Amniotic epithelial cell (primary cell): ENCODE measurements around the gene HOXD1.

Source experiments
- DNase-seq: peaks from one replicate; pipeline ENCODE4 v3.0.0-alpha.2; 2010; ENCODE audit warnings: low read depth

Gene HOXD1

GRCh38 chr2:176187899-176188773 lies at the start of gene HOXD1:
Gene HOXD1 (plus strand): TSS chr2:176188668. CDS start chr2:176188802, 134 bp downstream.
- DNase-seq, result no peak

- no peak for DNase-seq
Observed at GRCh38 chr2:176138923-176139660, 49.4 kb upstream of the HOXD1 start.

- DNase-seq, result no peak
Observed at GRCh38 chr2:176139661-176140512, 48.6 kb upstream of the HOXD1 start.

GRCh38 chr2:176140513-176141317 lies 47.8 kb upstream of the HOXD1 start:
- DNase-seq, result peak; percentile 49

GRCh38 chr2:176142281-176142680 lies 46.2 kb upstream of the HOXD1 start:
- DNase-seq, result no peak

- no peak for DNase-seq
Observed at GRCh38 chr2:176145085-176145969, 43.1 kb upstream of the HOXD1 start.

- DNase-seq, result no peak
Observed at GRCh38 chr2:176146101-176146500, 42.4 kb upstream of the HOXD1 start.

- no peak for DNase-seq
Observed at GRCh38 chr2:176146645-176147044, 41.8 kb upstream of the HOXD1 start.

GRCh38 chr2:176147210-176147799 lies 41.2 kb upstream of the HOXD1 start:
- DNase-seq, result no peak

- DNase-seq, result no peak
Observed at GRCh38 chr2:176147800-176148496, 40.5 kb upstream of the HOXD1 start.

- no peak for DNase-seq
Observed at GRCh38 chr2:176148751-176149421, 39.6 kb upstream of the HOXD1 start.

GRCh38 chr2:176149481-176149938 lies 39.0 kb upstream of the HOXD1 start:
- DNase-seq, result no peak

- DNase-seq, result no peak
Observed at GRCh38 chr2:176149939-176150583, 38.4 kb upstream of the HOXD1 start.

- DNase-seq, result no peak
Observed at GRCh38 chr2:176150584-176151441, 37.7 kb upstream of the HOXD1 start.

- no peak for DNase-seq
Observed at GRCh38 chr2:176151442-176152287, 36.8 kb upstream of the HOXD1 start, which contains the start of gene HOXD4. Gene HOXD4 (plus strand): TSS chr2:176151550. CDS start chr2:176151634, 84 bp downstream.
